ENCODE data around the gene DYNLT5.
"Not testable (repeated sequence)": the region's sequence is repeated elsewhere in the genome, so short reads cannot be mapped to it uniquely, and the experiment has no call there.

DYNLT5 gene

GRCh38 chr1:66788231-66788939, 36.1 kb downstream of the DYNLT5 start:
- no peak for DNase-seq

GRCh38 chr1:66791621-66792610, 39.7 kb downstream of the DYNLT5 start:
- no peak for DNase-seq

- DNase-seq = not testable (repeated sequence)
These were observed 43.6 kb downstream of the DYNLT5 start for GRCh38 chr1:66795839-66796238.

GRCh38 chr1:66809245-66809644, 57.0 kb downstream of the DYNLT5 start:
- no peak for DNase-seq

- no peak for DNase-seq
These were observed 57.6 kb downstream of the DYNLT5 start for GRCh38 chr1:66809736-66810326.

- no peak for DNase-seq
These were observed 72.5 kb downstream of the DYNLT5 start for GRCh38 chr1:66824771-66825170.
